NCI-H1417 treated with DMSO at 0.1 percent for 48 hours (cell line): Measurements from ENCODE around the gene OR52E6.

Experiments used
- DNase-seq: peaks from one replicate; lab custom pipeline; 2025; lab: John Stamatoyannopoulos, UW

OR52E6 gene

DNA sequence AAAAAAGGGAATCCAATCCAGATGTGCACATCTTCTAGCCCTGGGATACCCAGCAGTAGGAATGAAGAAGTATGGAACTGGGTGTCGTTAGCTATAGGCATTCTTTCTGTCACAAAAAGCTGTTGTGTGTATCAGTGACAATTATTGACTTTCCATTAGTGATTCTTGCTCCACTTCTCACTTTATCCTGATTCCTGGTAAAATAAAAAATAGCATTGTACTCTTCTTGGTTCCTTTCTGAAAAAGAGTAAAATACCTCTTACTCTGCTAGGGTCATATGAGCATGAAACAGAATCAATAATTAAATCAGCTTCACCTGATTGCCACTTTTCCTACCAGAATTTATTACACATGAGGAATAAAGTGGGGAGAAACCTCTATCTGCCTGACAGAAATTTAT, at the start of gene OR52E6:
Gene OR52E6 (minus strand): TSS at position 101 of the 400 bp plus-strand sequence. CDS start 0 bp downstream, at position 101.
- no peak for DNase-seq

DNA sequence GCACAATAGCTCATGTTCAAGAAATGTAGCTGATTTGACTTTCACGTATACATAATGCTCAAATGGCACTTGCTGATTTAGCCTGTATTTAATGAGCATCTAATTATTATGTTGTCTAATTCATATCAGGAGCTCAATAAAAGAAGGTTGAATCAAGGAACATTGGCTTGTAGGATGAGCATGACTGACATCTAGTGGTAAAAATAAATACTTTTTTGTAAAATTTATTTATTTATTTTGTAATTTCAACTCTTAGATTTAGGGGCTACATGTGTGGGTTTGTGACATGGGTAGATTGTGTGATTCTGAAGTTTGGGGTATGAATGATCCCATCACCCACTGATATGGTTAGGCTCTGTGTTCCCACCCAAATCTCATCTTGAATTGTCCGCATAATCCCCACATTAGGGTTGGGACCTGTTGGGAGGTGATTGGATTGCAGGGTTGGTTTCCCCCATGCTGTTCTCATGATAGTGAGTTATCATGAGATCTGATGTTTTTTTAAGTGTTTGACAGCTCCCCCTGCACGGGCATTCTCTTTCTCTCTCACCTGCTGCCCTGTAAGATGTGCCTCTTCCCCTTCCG, 49.6 kb upstream of the OR52E6 start:
- no peak for DNase-seq

- DNase-seq = no peak
Observed at GRCh38 chr11:5887661-5888060, 46.0 kb upstream of the OR52E6 start.

DNA sequence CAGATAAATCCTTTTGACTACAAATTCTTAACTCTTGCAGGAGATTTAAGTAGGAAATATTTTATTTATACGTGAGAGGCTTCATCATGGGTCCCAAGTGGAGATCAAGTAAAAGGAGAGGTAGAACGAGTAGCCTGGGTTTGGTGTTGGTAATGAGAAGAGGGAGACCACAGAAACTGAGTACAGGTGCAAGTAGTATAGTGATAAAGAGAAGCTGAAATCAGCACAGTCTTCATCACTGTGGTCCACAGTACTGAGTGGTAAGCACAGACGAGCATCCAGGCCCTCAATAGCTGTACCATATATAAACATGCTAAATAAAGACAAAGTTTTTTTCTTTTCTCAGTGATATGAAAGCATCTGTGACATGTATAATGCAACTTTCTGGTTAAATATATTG, 45.5 kb upstream of the OR52E6 start:
- no peak for DNase-seq

GRCh38 chr11:5881756-5882155, 40.1 kb upstream of the OR52E6 start:
- DNase-seq = no peak

GRCh38 chr11:5880329-5880728, 38.6 kb upstream of the OR52E6 start, which contains the start of gene OR52E4:
TSS of gene OR52E4 (plus strand) at chr11:5880629. CDS start at chr11:5884293, 3,664 bp downstream.
- no peak for DNase-seq

DNA sequence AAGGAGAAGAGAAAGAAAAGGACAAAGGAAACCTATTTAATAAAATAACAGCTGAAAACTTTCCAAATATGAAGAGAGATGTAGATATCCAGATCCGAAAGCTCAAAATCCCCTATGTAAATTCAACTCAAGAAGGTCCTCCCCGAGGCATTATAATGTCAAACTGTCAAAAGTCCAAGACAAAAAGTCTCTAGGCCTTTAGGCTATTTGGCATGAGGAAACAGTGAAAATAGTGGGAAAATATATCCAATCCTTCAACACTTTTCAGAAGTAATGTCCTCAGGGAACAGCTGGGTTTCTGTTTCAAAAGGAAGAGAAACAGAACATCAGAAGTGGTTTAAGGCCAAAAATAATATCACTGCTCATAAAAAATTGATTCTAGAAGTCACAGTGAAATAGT, 36.9 kb upstream of the OR52E6 start:
- DNase-seq = no peak

GRCh38 chr11:5865826-5866225, 24.1 kb upstream of the OR52E6 start:
- DNase-seq = no peak

- no peak for DNase-seq
Observed at GRCh38 chr11:5857590-5857989, 15.9 kb upstream of the OR52E6 start, which contains the start of gene OR52E8. TSS of gene OR52E8 (minus strand) at chr11:5857690. CDS start at chr11:5857690, 0 bp downstream.

DNA sequence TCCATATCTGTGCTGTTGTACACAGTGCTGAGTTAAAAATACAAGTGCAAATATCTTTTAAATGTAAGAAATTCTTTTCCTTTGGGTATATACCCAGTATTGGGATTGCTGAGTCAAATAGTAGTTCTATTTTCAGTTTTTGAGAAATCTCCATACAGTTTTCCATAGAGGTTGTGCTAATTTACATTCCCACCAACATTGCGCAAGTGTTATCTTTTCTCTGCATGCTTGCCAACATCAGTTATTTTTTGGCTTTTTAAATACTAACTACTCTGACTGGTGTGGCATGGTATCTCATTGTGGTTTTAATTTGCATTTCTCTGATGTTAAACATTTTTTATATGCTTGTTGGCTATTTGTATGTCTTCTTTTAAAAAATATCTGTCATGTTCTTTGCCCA, 9.3 kb upstream of the OR52E6 start:
- no peak for DNase-seq

DNA sequence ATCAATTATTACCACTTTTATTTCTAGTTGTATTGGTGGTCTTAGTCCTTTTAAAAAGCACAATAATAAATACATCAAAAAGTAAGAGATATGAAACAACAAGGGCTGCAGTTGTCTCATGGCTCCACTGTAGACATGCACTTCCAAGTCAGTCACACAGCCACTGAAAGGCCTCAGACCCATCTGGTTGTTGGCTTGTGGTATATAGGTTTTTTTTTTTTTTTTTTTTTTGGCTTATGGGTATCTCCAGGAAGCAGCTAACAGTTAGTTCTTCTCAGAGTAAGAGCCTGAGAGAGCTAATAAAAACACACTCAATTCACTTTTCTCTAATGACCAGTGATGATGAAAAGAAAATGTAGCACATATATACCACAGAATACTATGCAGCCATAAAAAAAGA, 6.0 kb upstream of the OR52E6 start:
- DNase-seq = no peak

DNA sequence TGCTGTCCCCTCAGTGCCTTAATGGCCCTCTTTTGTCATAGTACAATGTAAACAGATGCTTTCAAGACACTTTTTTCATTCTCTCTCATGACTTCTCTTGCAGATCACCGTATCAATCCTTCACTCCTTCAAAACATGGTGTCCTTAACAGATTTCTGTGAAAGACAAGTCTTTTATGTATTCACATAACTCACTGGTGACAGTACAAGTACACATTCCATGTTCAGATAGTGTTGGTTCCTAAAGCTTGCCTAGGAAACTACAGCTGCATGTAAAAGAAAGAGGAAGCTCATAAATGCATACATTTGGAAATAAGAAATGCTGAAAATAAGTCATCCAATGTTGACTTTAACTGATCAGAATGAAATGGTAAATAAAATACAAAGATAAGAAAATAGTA, 5.0 kb upstream of the OR52E6 start:
- DNase-seq = no peak

- DNase-seq = no peak
Observed at GRCh38 chr11:5837695-5838094, 4.0 kb downstream of the OR52E6 start.

DNA sequence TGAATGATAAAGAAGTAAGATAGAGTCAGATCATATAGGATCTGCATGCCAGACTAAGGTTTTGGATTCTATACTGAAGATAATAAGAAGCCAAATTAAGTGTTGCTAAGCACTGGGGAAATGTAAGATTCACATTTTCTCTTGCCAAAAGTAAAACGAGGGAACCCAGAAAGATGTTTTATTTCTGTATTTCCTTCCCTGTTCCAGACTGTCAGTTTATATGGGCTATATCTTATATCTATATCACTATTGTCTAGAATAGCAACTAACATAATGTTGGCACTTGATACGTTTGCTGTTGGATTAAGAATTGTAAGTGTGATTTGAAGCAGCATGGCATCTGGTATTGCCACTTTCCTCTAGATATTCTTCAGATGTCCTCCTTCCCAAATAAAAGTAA, 8.3 kb downstream of the OR52E6 start:
- no peak for DNase-seq

DNA sequence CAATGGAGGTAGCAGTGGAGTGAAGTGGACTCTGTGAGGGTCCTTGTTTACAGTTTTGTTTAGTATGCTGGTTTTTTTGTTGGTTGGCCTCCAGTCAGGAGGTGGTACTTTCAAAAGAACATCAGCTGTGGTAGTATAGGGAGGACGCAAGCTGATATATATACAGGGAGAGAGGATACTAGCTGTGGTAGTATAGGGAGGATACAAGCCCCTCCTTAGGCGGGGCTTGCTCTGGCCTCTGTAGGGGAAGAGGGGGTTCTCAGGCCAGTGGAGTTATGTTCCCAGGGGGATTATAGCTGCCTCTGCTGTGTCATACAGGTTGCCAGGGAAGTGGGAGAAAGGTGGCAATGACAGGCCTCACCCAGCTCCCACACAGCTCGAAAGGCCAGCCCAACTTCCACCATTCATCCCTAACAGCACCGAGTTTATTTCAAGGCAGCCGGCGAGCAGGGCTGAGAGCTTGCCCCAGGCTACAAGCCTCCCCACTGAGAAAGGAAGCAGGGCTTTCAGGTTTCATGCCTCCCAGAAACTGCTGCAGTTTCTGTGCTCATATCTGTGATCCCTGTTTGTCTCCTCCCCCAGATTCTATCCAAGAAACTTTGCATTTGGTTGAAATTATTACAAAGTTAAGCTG, 10.4 kb downstream of the OR52E6 start:
- no peak for DNase-seq

DNA sequence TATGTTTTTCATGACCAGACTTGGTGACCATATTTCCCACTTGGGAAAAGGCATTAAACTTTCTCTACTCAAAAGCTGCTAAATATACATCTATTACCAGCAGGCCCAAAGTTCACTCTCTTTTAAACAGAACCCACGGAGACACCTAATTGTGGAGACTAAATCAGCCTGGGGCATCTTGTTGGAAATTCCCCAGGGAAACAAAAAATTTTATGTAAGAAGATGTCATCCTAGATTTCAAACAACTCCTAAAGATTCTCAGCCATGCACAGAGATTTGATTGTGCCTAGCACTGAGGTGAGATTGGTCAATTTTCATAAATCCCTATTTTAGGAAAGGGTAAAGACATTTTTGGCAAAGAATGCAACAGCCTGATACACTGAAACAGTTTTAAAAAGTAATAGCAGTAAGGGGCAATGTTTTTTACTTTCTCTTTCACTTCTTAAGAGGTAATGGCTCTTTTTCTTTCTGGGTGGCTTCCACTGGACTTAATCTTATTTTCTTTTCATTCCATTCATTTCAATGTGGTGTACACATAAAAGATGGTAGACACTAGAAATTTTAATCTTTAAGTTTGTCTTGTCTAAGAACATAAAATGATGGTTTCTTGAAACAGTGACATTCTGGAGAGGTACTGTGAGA, 23.3 kb downstream of the OR52E6 start:
- no peak for DNase-seq

- DNase-seq = no peak
Observed at GRCh38 chr11:5815534-5815933, 26.2 kb downstream of the OR52E6 start.

GRCh38 chr11:5809905-5810795, 31.5 kb downstream of the OR52E6 start:
- DNase-seq = no peak

DNA sequence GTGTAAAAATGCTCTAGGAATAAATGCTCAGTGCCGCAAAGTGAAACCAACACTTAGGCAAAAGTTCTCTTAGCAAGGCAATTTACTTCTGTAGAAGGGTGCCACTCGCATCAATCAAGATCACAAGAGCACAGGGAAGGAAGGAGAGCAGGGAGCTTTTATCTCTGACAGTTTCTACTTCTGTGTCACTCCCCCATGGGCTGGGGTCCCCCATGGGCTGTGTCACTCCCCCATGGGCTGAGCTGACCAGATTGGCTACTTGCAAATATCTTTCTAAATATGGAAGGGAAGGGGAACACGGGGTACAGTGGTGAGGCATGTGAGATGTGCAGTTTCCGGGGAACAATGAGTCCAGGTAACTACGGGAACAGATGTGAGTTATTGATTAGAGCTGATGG, 32.6 kb downstream of the OR52E6 start:
- no peak for DNase-seq

DNA sequence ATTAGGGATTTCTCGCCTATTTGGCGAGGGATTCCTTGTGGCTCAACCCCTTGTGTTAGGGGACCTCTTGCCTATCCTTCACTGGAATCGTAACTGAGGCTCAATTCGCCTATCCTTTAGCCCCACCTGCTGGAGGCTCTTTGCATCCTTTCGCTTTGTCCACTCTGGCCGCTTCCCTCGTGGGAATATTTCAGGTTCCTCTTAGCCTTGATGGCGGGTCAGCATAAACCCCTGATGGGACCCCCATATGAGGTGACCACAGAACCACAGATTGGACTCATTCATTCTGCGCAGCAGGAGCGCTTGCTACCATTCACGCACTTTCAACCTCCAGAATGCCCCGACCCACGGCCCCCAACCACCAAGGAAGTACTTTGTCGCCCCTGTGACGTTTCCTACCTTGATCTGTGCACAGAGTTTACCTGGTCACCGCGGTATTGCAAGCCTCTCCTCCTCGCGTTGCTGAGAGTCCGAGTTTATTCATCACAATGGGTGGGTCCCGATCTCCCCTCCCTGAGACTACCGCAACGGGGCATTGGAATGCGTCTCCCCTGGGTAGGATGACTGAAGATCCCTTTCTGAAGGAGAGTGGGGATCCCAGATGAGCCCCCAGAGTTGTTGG, 33.1 kb downstream of the OR52E6 start, which contains the start of gene OR52N2:
Gene OR52N2 (plus strand): TSS at position 425 of the 622 bp plus-strand sequence. CDS start 11,412 bp downstream, outside the sequence.
- DNase-seq = no peak

DNA sequence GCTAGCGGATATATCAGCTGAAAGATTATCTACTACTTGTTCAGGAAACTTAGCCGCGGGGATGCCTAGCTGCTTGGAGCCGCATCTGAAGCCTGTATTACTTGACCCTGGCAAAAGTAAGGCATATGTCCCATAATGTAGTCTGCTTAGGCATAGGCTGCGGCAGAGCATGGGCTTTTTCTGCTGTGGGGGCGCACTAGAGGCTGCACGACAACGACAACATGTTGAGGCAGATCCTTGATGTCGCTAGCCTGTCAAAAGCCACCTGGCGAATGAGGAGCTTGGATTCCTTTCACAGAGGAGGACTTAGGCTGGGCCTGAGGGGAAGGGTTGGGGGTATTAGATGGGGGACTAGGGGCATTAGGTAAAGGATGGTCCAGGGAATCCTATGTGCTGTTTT, 34.1 kb downstream of the OR52E6 start:
- no peak for DNase-seq

DNA sequence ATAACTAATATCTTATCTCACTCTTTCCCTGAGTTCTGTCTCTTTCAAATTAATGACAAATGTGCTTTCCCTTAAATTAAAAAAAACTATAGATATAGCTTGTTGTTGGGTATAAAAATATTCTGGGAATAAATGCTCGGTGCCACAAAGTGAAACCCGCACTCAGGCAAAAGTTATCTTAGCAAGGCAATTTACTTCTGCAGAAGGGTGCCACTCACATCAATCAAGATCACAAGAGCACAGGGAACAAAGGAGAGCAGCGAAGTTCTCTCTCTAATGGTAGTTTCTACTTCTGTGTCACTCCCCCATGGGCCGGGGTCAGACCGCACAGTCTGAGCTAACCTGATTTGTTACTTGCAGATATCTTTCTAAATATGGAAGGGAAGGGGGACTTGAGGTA, 37.7 kb downstream of the OR52E6 start:
- DNase-seq = no peak
